ENCODE data around the gene P4HB.

Gene P4HB

DNA sequence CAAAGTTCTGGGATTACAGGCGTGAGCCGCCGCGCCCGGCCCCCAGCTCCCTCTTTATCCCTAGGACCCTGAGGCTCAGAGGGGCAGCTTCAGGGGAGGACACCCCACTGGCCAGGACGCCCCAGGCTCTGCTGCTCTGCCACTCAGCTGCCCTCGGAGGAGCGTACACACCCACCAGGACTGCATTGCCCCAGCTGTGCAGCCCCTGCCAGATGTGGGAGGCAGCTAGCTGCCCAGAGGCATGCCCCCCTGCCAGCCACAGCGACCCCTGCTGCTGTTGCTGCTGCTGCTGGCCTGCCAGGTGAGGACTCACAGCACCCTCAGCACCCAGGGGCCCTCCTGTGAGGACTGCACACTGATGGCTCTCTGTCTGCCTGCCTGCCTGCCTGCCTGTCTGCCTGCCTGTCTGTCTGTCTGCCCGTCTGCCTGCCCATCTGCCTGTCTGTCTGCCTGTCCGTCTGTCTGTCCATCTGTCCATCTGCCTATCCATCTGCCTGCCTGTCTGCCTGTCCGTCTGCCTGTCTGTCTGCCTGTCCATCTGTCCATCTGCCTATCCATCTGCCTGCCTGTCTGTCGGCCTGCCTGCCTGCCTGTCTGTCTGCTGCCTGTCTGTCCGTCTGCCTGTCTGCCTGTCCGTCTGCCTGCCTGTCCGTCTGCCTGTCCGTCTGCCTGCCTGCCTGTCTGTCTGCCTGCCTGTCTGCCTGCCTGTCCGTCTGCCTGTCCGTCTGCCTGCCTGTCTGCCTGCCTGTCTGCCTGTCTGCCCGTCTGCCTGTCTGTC is 51.4 kb downstream of the P4HB start:
- H3K4me3 ChIP-seq, result no peak overlapping the region
- no peaks in the 10 kb centered on the region for H3K9me3 ChIP-seq
- H3K4me1 ChIP-seq, result peaks cover 0 to 13% (median 10%) of the 10 kb centered on the region in 4 donors
- TF ChIP-seq, protein P1, sequence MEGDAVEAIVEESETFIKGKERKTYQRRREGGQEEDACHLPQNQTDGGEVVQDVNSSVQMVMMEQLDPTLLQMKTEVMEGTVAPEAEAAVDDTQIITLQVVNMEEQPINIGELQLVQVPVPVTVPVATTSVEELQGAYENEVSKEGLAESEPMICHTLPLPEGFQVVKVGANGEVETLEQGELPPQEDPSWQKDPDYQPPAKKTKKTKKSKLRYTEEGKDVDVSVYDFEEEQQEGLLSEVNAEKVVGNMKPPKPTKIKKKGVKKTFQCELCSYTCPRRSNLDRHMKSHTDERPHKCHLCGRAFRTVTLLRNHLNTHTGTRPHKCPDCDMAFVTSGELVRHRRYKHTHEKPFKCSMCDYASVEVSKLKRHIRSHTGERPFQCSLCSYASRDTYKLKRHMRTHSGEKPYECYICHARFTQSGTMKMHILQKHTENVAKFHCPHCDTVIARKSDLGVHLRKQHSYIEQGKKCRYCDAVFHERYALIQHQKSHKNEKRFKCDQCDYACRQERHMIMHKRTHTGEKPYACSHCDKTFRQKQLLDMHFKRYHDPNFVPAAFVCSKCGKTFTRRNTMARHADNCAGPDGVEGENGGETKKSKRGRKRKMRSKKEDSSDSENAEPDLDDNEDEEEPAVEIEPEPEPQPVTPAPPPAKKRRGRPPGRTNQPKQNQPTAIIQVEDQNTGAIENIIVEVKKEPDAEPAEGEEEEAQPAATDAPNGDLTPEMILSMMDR (IDR thresholded peaks at IDR 0.05), result no peak
- intact Hi-C loops (cut with DNase I; ENCODE audit: low total_unique reads), result no loop called here
- H3K27me3 ChIP-seq, result peaks cover 0 to 94% of the 10 kb centered on the region in 2 donors
- H3K36me3 ChIP-seq, result no peaks in the 10 kb centered on the region
- no peak overlapping the region for H3K27ac ChIP-seq
- no peak for DNase-seq

DNA sequence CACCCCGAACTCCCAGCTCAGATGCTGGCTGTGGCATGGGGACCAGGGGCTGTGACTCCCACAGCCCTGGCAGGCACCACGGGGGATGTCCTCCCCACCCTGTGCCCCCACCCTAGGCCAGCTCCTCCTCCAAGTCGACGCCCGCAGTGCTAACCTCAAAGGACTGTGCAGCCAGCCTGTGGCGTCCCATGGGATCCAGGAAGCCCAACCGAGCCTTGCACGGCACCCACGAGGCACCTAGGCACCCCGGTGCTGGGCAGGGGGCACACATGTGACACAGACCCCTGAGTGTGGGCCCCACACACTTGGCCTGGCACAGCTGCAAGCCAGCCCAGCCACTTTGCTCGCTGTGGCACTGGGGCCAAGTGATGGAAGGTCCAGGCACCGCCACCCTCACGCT is 52.5 kb downstream of the P4HB start:
- Histone ChIP-seq H3K27me3 (peaks cover 0 to 94% of the 10 kb centered on the region in 2 donors), H3K36me3 (no peaks in the 10 kb centered on the region), H3K27ac (no peak overlapping the region), H3K9me3 (no peaks in the 10 kb centered on the region), H3K4me3 (no peak overlapping the region), H3K4me1 (peaks cover 0 to 22% (median 17%) of the 10 kb centered on the region in 4 donors)
- TF ChIP-seq, protein P1 (IDR thresholded peaks at IDR 0.05), result no peak
- DNase-seq, result no peak
- intact Hi-C loops (cut with DNase I; ENCODE audit: low total_unique reads), result no loop called here

DNA sequence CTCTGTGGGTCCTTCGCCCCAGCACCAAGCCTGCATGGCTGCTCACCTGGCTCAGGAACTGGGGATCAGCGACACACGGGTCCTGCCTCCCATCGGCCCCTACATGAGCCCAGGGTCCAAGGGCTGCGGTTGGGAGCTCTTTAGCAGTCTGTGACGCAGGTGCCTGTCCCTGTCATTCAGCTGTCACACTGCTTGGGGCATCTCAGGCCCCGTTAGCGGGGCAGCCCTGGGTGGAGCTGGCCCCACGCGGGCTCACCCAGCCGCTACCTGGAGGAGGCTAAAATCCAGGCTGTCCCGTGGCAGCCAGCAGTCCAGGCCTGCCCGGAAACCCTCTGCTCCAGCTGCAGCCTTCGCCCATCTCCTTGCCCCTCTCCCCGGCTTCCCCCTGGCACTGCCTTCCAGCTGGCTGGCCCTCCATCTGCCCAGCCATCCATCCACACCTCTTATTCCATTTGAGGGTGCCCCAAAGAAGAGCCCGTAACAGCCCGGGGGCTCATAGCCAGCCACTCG is 53.1 kb downstream of the P4HB start:
- no peak overlapping the region for H3K27ac ChIP-seq
- peaks cover 0 to 94% of the 10 kb centered on the region in 2 donors for H3K27me3 ChIP-seq
- no peak for DNase-seq
- TF ChIP-seq, protein P1 (IDR thresholded peaks at IDR 0.05), result no peak
- intact Hi-C loops (cut with DNase I; ENCODE audit: low total_unique reads), result no loop called here
- H3K4me3 ChIP-seq, result no peak overlapping the region
- no peaks in the 10 kb centered on the region for H3K9me3 ChIP-seq
- peaks cover 0 to 22% (median 17%) of the 10 kb centered on the region in 4 donors for H3K4me1 ChIP-seq
- H3K36me3 ChIP-seq, result no peaks in the 10 kb centered on the region

DNA sequence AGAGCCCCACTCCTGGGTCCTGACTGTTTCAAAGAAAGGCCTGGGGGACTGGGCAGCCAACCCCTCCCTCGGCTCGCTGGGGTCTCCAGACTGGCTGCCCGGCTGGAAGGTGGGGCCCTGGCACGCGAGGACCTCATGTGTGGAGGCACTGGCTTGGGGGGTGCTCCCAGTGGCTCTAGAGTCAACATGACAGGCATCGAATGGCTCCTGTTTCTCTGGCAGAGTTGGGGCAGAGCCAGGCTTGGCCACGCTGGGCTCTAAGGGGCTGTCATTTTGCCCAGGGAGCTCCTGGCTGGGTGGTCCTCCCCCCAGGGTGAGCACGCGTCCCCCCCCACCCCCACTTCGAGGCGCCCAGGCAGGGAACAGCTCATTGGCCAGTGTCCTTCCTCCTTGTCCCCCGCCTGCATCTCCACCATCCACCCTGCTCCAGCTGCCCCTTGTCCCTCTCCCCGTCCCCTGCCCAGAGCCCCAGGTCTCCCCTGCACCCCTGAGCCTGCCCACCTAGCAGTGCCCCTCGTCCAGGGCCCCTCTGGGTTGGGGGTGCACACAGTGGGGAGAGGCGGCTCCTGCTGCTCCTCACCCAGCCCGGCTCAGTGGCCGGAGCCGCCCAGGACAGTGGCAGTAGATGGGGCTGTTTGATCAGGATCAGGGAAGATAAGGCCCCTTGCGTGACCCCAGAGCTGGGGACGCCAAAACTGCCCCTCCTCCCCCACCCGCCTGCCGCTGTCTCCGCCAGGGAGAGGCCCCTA is 53.7 kb downstream of the P4HB start:
- peaks cover 0 to 22% (median 17%) of the 10 kb centered on the region in 4 donors for H3K4me1 ChIP-seq
- H3K4me3 ChIP-seq, result no peak overlapping the region
- peaks cover 0 to 94% of the 10 kb centered on the region in 2 donors for H3K27me3 ChIP-seq
- no peaks in the 10 kb centered on the region for H3K9me3 ChIP-seq
- intact Hi-C loops (cut with DNase I; ENCODE audit: low total_unique reads), result no loop called here
- TF ChIP-seq, protein P1 (IDR thresholded peaks at IDR 0.05), result no peak
- no peaks in the 10 kb centered on the region for H3K36me3 ChIP-seq
- H3K27ac ChIP-seq, result no peak overlapping the region
- DNase-seq, result no peak

DNA sequence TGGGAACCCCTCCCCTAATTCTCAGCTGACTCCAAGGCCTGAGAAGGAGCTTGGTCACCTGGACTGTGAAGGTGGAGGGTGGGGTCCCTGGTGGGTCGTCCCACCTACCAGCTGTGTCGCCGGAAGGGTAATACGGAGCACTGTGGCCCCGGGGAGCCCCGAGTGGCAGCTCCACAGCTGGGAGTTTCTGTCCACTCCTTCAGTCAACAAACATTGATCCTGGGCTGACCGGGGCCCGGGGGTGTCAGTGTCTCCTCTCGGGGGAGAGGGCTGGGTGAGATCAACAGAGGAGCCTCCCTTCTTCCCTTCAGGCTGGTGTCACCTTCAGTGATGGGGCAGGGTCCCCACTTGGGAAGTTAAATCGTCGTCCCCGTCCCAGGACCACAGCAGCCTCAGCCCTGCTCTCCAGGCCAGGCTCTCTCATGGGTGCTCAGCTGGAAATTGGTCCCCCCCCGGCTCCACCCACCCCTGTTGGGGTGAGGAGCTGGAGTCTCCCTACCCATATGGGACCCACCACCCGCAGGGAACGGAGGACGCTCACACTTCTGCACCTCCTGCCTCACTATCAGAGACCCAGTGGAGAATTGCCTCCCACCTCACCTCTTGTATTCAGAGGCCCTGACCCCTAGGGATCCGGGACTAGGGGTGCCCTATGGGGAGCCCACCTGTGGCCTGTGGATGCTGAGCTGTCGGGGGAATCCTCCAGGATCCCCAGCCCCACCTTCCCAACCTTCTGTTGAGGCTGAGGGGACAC is 54.5 kb downstream of the P4HB start:
- TF ChIP-seq, protein P1 (IDR thresholded peaks at IDR 0.05), result no peak
- Histone ChIP-seq H3K27me3 (peaks cover 0 to 94% of the 10 kb centered on the region in 2 donors), H3K27ac (no peak overlapping the region), H3K36me3 (no peaks in the 10 kb centered on the region), H3K9me3 (no peaks in the 10 kb centered on the region), H3K4me1 (peaks cover 0 to 22% (median 17%) of the 10 kb centered on the region in 4 donors), H3K4me3 (no peak overlapping the region)
- intact Hi-C loops (cut with DNase I; ENCODE audit: low total_unique reads), result no loop called here
- no peak for DNase-seq
